HepG2 (cell line): ENCODE results near the gene KLHDC8B. TPM values are rescaled to one million over a fixed set of nuclear protein-coding genes. Genes with fewer than 3 reads are reported as not detected.
A peak's percentile ranks its signal among the peaks of the same experiment; 100 is the strongest.

Experiments
- CENPT ChIP-seq: sonication (generic); formaldehyde crosslinking; IDR thresholded peaks from 2 replicates; pipeline ENCODE4 v1.8.0; 2022; ENCODE audit warnings: low read depth, mild to moderate bottlenecking, moderate library complexity, missing genetic modification reagents
- CHD4 ChIP-seq: fragments of 200-600 bp; sonication (generic); IDR thresholded peaks from 2 replicates; pipeline ENCODE4 v1.7.0; 2017; ENCODE audit warnings: mild to moderate bottlenecking, low read length, borderline replicate concordance
- HNRNPH1 ChIP-seq: fragments of 200-400 bp; formaldehyde crosslinking; optimal IDR thresholded peaks from 2 replicates; pipeline ENCODE3; 2017; ENCODE audit warnings: mild to moderate bottlenecking, low read depth, low read length
- JARID2 ChIP-seq: sonication (generic); formaldehyde crosslinking; IDR thresholded peaks from 2 replicates; pipeline ENCODE4 v1.8.1; 2023; ENCODE audit warnings: missing genetic modification reagents, inconsistent platforms; ENCODE audit not compliant: insufficient replicate concordance
- JUN ChIP-seq: sonication (generic); formaldehyde crosslinking; IDR thresholded peaks from 2 replicates; pipeline ENCODE4 v1.4.0; 2020; ENCODE audit warnings: mild to moderate bottlenecking, missing genetic modification reagents
- MXI1 ChIP-seq: IDR thresholded peaks from 3 replicates; pipeline ENCODE4 v1.6.1; 2012; ENCODE audit warnings: low read depth, low read length, inconsistent platforms, borderline replicate concordance
- MYNN ChIP-seq: sonication (generic); formaldehyde crosslinking; IDR thresholded peaks from 2 replicates; pipeline ENCODE4 v1.4.0; 2020; ENCODE audit warnings: mild to moderate bottlenecking, low read depth, missing genetic modification reagents
- RFXAP ChIP-seq: sonication (generic); formaldehyde crosslinking; IDR thresholded peaks from 2 replicates; pipeline ENCODE4 v1.4.0; 2020; ENCODE audit warnings: missing genetic modification reagents, borderline replicate concordance
- SMARCC2 ChIP-seq: fragments of 450-650 bp; IDR thresholded peaks from 2 replicates; pipeline ENCODE4 v1.6.1; 2017; ENCODE audit warnings: antibody characterized with exemption, mild to moderate bottlenecking
- TOPORS ChIP-seq: sonication (generic); formaldehyde crosslinking; IDR thresholded peaks from 2 replicates; pipeline ENCODE4 v1.8.0; 2023; ENCODE audit warnings: mild to moderate bottlenecking, missing genetic modification reagents
- ZBTB42 ChIP-seq: sonication (generic); formaldehyde crosslinking; IDR thresholded peaks from 2 replicates; pipeline ENCODE4 v1.5.0; 2020; ENCODE audit warnings: mild to moderate bottlenecking, missing genetic modification reagents
- ZNF446 ChIP-seq: sonication (generic); formaldehyde crosslinking; IDR thresholded peaks from 2 replicates; pipeline ENCODE4 v1.5.0; 2020; ENCODE audit warnings: mild to moderate bottlenecking, missing genetic modification reagents
- ZNF614 ChIP-seq: IDR thresholded peaks from 2 replicates; pipeline ENCODE4 v1.6.1; 2018; ENCODE audit warnings: missing biosample characterization, missing genetic modification reagents, inconsistent platforms, borderline replicate concordance
- ZSCAN12 ChIP-seq: sonication (generic); formaldehyde crosslinking; IDR thresholded peaks from 2 replicates; pipeline ENCODE4 v1.9.0; 2021; ENCODE audit warnings: mild to moderate bottlenecking, missing genetic modification reagents
- ZSCAN9 ChIP-seq: IDR thresholded peaks from 2 replicates; pipeline ENCODE4 v1.6.1; 2016; ENCODE audit warnings: borderline replicate concordance
- polyA plus RNA-seq, 8 experiments: library from polyadenylated mRNA; depleted of rRNA in 3 of 8; stranded (reverse) in 7 of 8; unstranded in 1 of 8; fragments of >200 nt; fragmentation: Illumina TruSeq in 4 of 8; extraction: Trizol in 4 of 8; gene quantifications; 2 replicates each; pipeline versions ENCODE4 v1.2.1 to v1.2.3, GENCODE V29; 2011 to 2016; ENCODE audit warnings: low read depth in 4 of 8, missing spikeins in 1 of 8, mixed read lengths in 1 of 8; ENCODE audit not compliant: insufficient read depth in 1 of 8
- total RNA-seq, 5 experiments: library from RNA; depleted of rRNA; stranded (reverse); fragments of >200 nt; fragmentation: Illumina TruSeq; extraction: Trizol; gene quantifications; 2 replicates each; pipeline ENCODE4 v1.2.3, GENCODE V29; 2016; ENCODE audit warnings: low read depth in 1 of 5
- TF ChIP-seq, protein P1 (sequence below): sonication (generic); formaldehyde crosslinking; IDR thresholded peaks from 2 replicates; pipeline ENCODE4 v1.4.0; 2020; ENCODE audit warnings: mild to moderate bottlenecking, missing genetic modification reagents
- TF ChIP-seq, protein P2 (sequence below): sonication (generic); formaldehyde crosslinking; IDR thresholded peaks from 2 replicates; pipeline ENCODE4 v1.4.0; 2020; ENCODE audit warnings: missing genetic modification reagents
- TF ChIP-seq, protein P3 (sequence below): sonication (generic); formaldehyde crosslinking; IDR thresholded peaks from 2 replicates; pipeline ENCODE4 v1.5.0; 2020; ENCODE audit warnings: mild to moderate bottlenecking, missing genetic modification reagents, borderline replicate concordance

KLHDC8B gene
- total and polyA plus RNA-seq, 2 of the 13 experiments (the other 11 are each of a cell fraction or from before 2014, with no cell fraction given), result 17.2 to 17.8 TPM

DNA sequence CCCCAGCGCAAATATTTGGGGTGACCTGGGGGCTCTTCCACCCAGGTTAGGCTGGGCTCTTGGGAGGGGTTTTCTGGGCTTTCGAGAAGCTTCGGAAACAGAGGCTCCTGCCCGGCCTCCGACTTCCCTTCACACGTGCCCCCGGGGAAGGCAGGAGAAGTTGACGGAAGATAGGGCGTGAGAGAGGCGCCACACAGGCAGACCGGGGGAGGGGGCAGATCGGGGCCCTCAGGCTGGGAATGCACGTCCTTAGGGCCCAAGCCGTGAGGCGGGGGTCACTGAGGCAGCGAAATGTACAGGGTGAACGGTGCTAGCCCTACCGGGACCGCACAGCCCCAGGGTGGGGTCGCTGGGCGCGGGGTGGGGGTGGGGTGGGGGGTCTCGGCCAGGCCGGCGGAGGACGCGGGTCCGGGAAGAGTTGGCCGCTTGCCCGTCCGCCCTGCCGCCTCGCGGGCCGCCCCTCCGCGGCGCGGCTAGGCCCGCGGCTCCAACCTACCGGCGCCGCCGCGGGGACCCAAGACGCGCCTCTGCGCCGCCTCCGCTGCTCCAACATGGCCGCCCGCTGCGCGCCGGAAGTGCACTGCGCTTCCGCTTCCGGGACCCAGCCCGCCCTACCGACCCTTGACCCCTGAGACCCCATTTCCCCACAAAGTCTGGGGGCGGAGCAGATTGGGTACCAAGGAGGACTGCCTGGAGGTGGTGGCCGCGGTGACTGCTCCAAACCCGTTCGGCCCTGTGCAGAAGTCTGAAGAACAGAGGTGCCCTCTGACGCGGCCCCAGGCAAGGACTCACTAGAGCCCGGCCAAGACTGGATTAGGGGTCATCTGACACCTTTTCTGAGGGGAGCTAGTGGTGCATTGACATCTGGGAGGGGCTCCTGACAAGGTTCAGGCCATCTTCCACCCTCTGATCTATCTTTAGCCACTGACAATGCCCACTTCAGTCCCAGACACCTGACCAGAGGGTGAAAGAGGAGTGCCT lies 5.3 kb upstream of the KLHDC8B start, which contains the start of gene CCDC71 (continued):
- TF ChIP-seq, protein P1, sequence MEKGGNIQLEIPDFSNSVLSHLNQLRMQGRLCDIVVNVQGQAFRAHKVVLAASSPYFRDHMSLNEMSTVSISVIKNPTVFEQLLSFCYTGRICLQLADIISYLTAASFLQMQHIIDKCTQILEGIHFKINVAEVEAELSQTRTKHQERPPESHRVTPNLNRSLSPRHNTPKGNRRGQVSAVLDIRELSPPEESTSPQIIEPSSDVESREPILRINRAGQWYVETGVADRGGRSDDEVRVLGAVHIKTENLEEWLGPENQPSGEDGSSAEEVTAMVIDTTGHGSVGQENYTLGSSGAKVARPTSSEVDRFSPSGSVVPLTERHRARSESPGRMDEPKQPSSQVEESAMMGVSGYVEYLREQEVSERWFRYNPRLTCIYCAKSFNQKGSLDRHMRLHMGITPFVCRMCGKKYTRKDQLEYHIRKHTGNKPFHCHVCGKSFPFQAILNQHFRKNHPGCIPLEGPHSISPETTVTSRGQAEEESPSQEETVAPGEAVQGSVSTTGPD (CRISPR knock-in tag), result no peak
- TF ChIP-seq ZNF446 (CRISPR knock-in tag) (0 out of 2 replicates have a peak, but pooled peaks have one; percentile 40), MXI1 (peak; percentile 15; the same call in 1 of the 3 replicates), MYNN (CRISPR knock-in tag) (no peak), JARID2 (CRISPR knock-in tag) (no peak), HNRNPH1 (no peak), ZSCAN9 (CRISPR knock-in tag) (no peak; the same call in 1 of the 2 replicates), SMARCC2 (no peak), JUN (no peak), ZSCAN12 (CRISPR knock-in tag) (no peak), CENPT (CRISPR knock-in tag) (no peak), ZNF614 (CRISPR knock-in tag) (peak; percentile 11; the same call in 1 of the 2 replicates), CHD4 (peak; percentile 95), RFXAP (no peak), ZBTB42 (CRISPR knock-in tag) (no peak), TOPORS (CRISPR knock-in tag) (no peak)
- TF ChIP-seq, protein P2, sequence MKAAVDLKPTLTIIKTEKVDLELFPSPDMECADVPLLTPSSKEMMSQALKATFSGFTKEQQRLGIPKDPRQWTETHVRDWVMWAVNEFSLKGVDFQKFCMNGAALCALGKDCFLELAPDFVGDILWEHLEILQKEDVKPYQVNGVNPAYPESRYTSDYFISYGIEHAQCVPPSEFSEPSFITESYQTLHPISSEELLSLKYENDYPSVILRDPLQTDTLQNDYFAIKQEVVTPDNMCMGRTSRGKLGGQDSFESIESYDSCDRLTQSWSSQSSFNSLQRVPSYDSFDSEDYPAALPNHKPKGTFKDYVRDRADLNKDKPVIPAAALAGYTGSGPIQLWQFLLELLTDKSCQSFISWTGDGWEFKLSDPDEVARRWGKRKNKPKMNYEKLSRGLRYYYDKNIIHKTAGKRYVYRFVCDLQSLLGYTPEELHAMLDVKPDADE, result no peak
- TF ChIP-seq, protein P3, sequence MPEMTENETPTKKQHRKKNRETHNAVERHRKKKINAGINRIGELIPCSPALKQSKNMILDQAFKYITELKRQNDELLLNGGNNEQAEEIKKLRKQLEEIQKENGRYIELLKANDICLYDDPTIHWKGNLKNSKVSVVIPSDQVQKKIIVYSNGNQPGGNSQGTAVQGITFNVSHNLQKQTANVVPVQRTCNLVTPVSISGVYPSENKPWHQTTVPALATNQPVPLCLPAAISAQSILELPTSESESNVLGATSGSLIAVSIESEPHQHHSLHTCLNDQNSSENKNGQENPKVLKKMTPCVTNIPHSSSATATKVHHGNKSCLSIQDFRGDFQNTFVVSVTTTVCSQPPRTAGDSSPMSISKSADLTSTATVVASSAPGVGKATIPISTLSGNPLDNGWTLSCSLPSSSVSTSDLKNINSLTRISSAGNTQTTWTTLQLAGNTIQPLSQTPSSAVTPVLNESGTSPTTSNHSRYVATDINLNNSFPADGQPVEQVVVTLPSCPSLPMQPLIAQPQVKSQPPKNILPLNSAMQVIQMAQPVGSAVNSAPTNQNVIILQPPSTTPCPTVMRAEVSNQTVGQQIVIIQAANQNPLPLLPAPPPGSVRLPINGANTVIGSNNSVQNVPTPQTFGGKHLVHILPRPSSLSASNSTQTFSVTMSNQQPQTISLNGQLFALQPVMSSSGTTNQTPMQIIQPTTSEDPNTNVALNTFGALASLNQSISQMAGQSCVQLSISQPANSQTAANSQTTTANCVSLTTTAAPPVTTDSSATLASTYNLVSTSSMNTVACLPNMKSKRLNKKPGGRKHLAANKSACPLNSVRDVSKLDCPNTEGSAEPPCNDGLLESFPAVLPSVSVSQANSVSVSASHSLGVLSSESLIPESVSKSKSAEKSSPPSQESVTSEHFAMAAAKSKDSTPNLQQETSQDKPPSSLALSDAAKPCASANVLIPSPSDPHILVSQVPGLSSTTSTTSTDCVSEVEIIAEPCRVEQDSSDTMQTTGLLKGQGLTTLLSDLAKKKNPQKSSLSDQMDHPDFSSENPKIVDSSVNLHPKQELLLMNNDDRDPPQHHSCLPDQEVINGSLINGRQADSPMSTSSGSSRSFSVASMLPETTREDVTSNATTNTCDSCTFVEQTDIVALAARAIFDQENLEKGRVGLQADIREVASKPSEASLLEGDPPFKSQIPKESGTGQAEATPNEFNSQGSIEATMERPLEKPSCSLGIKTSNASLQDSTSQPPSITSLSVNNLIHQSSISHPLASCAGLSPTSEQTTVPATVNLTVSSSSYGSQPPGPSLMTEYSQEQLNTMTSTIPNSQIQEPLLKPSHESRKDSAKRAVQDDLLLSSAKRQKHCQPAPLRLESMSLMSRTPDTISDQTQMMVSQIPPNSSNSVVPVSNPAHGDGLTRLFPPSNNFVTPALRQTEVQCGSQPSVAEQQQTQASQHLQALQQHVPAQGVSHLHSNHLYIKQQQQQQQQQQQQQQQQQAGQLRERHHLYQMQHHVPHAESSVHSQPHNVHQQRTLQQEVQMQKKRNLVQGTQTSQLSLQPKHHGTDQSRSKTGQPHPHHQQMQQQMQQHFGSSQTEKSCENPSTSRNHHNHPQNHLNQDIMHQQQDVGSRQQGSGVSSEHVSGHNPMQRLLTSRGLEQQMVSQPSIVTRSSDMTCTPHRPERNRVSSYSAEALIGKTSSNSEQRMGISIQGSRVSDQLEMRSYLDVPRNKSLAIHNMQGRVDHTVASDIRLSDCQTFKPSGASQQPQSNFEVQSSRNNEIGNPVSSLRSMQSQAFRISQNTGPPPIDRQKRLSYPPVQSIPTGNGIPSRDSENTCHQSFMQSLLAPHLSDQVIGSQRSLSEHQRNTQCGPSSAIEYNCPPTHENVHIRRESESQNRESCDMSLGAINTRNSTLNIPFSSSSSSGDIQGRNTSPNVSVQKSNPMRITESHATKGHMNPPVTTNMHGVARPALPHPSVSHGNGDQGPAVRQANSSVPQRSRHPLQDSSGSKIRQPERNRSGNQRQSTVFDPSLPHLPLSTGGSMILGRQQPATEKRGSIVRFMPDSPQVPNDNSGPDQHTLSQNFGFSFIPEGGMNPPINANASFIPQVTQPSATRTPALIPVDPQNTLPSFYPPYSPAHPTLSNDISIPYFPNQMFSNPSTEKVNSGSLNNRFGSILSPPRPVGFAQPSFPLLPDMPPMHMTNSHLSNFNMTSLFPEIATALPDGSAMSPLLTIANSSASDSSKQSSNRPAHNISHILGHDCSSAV, result no peak
